Measurements from ENCODE around the gene TWSG1.

- TF ChIP-seq CEBPB (IDR thresholded peaks at IDR 0.05) (no peak), CREB1 (IDR thresholded peaks at IDR 0.05; ENCODE audit: low read depth) (no peak)
These were observed 1.1 kb downstream of the TWSG1 start for GRCh38 chr18:9335697-9336045.

Measured in Ishikawa (cell line).